AG10803 (cell line): ENCODE data around the gene RRP7A.
"Not testable (repeated sequence)": the region's sequence is repeated elsewhere in the genome, so short reads cannot be mapped to it uniquely, and the experiment has no call there.

Source experiments
- DNase-seq: peaks from one replicate; pipeline ENCODE4 v3.0.0; 2010; ENCODE audit warnings: low read depth
- H3K4me3 ChIP-seq: 2 replicates; pipeline ENCODE4 v1.5.1; 2011; ENCODE audit warnings: mild to moderate bottlenecking, low read length, control low read depth
- TF ChIP-seq, protein P1 (sequence below): conservative IDR thresholded peaks from 2 replicates; pipeline ENCODE4 v1.5.1; 2011; ENCODE audit warnings: mild to moderate bottlenecking, low read length, control low read depth, inconsistent platforms

RRP7A gene

DNA sequence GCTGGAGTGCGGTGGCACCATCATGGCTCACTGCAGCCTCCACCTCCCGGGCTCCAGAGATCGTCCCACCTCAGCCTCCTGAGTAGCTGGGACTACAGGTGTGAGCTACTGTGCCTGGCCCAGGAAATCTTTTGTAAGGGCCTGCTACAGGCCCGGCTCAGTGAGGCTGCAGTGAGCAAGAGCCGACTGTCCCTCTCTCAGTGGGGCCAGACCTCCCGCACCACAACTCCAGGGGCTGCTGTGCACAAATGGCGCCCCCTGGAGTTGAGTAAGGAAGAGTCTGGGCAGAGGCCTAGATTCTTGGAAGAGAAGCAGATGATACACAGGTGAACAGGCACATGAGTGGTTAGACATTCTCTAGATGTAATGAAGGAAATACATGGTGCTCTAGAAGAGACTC is 41.2 kb upstream of the RRP7A start:
- no peak overlapping the region for H3K4me3 ChIP-seq
- DNase-seq: no peak
- TF ChIP-seq, protein P1, sequence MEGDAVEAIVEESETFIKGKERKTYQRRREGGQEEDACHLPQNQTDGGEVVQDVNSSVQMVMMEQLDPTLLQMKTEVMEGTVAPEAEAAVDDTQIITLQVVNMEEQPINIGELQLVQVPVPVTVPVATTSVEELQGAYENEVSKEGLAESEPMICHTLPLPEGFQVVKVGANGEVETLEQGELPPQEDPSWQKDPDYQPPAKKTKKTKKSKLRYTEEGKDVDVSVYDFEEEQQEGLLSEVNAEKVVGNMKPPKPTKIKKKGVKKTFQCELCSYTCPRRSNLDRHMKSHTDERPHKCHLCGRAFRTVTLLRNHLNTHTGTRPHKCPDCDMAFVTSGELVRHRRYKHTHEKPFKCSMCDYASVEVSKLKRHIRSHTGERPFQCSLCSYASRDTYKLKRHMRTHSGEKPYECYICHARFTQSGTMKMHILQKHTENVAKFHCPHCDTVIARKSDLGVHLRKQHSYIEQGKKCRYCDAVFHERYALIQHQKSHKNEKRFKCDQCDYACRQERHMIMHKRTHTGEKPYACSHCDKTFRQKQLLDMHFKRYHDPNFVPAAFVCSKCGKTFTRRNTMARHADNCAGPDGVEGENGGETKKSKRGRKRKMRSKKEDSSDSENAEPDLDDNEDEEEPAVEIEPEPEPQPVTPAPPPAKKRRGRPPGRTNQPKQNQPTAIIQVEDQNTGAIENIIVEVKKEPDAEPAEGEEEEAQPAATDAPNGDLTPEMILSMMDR: peak; percentile 34

DNA sequence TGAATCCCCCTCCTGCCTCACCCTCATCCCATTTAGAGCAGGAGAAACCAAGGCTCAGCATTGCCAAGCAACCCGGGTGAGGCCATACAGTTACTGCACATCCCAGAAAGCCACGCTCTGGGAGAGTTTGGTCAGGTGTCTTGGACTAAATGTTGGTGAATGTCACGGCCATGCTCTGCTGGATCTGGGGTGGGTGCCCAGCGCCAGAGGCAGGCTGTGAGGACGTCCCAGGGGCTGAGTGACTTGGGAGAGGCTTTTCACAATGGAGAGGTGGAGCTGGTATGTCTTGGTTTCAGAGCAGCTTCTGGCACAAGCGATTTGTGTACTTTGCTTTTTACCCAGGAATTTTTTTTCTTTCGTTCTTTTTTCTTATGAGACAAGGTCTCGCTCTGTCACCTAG is 40.8 kb upstream of the RRP7A start:
- TF ChIP-seq, protein P1: no peak
- DNase-seq: no peak
- no peak overlapping the region for H3K4me3 ChIP-seq

DNA sequence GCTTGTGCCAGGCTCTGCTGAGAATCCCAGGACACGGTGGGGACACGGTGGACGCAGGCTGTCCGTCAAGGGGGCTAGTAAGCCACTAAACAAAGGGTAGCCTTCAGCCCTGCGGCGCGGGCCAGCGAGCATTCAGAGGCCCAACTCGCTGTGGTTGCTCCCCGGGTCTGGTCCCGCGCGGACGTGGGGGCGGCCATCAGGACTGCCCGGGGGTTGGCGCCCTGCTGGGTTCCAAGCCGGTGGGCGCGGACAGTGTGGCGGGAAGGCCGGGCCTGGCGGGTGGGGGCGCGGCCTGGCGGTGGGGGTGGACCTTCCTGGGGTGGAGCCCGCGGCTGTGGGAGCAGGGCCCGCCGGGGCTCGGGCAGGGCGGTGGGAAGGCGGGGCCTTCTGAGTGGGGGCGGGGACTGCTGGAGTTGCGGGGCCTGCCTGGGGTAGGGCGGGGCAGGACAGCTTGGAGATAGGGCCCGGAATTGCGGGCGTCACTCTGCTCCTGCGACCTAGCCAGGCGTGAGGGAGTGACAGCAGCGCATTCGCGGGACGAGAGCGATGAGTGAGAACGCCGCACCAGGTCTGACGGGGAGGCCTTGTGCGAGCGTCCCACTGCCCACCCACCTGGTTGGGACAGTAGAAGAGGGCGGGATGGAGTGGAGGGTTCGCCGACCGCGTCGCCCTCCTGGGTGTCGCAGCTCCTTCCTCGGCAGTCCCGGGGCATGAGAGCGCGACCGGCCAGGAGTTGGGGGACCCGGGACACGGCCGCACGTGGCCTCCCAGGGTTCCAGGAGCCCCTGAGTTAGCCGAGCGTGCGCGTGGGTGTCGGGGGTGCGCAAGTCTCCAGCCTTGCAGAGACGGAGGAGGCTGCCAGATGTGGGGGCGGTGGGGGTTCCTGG is 34.1 kb upstream of the RRP7A start, which contains the start of gene SERHL2:
TSS of gene SERHL2 (plus strand) at position 482 of the 887 bp plus-strand sequence. CDS start at position 547, 65 bp downstream.
- TF ChIP-seq, protein P1: no peak
- peak; percentile 83 for DNase-seq
- H3K4me3 ChIP-seq: peak within 1 kb of the TSS; percentile 93

DNA sequence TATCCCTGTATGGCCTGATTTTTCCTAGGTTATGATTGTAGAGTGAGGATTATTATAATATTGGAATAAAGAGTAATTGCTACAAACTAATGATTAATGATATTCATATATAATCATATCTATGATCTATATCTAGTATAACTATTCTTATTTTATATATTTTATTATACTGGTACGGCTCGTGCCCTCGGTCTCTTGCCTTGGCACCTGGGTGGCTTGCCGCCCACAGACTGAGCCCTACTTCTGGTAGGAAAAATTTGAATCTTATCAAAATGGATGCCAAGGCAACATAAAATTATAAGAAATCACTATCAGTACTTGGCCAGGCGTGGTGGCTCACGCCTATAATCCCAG is 32.7 kb upstream of the RRP7A start:
- DNase-seq, H3K4me3 ChIP-seq: not testable (repeated sequence)

DNA sequence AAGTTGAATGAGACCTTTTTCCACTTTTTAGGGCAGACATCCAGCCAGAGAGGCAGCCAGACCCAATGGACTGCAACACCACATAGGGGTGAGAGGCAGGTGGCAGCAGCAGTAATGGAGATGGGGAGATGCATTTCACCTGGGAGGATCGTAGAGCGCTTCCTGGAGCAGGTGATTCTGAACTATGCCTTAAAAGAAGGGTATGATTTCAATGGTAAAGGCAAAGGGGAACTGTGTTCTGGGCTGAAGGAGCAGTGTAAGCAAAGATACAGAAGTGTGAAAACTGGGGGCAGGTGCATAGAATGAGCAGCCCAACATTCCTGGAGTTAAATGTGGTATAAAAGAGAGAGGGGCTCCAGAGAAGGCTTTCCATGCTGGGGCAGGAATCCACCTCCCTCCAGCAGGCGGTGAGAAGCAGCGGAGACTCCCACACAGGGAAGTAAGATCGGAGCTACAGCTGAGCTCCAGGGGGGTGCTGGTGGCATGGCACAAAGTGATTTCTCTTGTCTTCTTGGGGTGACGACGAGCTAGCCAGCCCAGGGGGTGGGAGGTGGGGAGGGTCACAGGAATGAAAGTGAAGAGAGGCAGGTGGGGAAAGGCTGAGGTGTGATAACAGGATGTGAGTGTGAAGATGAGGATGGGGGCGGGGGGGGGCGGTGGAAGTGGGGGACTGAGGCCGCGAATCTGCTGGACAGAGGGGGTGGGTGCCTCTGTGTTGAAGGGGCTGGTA is 29.9 kb upstream of the RRP7A start:
- no peak overlapping the region for H3K4me3 ChIP-seq

DNA sequence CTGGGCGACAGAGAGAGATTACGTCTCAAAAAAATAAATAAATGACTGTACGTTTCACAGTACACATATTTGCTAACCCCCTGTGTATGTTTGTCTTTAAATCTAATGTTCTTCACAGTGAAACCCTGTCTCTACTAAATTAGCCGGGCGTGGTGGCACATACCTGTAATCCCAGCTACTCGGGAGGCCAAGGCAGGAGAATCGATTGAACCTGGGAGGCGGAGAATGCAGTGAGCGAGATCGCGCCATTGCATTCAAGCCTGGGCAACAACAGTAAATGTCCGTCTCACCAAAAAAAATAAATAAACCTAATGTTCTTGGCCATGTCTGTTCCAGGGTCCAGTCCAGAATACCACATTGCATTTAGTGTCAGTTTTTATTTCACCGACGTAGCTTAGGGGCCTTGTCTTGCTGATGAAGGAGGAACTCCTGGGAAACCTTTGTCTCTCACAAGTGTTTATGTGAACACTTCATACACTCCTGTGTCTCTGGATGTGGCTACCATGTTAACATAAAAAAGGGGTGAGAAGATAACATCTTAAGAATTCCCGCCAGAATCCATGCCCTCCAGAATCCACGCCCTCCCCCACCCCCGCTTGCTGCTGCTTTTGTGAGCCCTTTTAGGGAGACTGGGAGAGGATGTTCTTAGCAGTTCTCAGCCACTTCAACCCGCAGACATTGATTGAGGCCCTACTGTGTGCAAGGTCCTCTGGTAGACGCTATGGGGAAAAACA is 29.2 kb upstream of the RRP7A start:
- TF ChIP-seq, protein P1: no peak
- H3K4me3 ChIP-seq: no peak overlapping the region
- DNase-seq: no peak

More for the DNA sequence above, 29.9 kb upstream of the RRP7A start:
- TF ChIP-seq, protein P1: no peak
- DNase-seq: no peak

DNA sequence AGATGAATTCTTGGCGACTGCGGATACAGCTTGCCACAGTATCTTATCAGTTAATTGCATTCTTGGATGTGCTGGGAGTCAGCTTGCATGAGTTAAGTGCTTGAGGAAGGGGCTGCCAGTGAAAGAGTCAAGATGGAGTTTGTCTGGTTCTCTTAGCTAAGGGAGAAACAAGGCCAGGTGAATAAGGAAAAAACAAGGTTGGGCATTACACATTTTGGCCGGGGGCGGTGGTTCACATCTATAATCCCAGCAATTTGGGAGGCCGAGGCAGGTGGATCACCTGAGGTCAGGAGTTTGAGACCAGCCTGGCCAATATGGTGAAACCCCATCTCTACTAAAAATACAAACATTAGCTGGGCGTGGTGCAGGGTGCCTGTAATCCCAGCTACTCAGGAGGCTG is 28.5 kb upstream of the RRP7A start:
- not testable (repeated sequence) for DNase-seq

More for the DNA sequence above, 28.5 kb upstream of the RRP7A start:
- H3K4me3 ChIP-seq: not testable (repeated sequence)
